ENCODE measurements around the gene EHMT1.

The EHMT1 gene

DNA sequence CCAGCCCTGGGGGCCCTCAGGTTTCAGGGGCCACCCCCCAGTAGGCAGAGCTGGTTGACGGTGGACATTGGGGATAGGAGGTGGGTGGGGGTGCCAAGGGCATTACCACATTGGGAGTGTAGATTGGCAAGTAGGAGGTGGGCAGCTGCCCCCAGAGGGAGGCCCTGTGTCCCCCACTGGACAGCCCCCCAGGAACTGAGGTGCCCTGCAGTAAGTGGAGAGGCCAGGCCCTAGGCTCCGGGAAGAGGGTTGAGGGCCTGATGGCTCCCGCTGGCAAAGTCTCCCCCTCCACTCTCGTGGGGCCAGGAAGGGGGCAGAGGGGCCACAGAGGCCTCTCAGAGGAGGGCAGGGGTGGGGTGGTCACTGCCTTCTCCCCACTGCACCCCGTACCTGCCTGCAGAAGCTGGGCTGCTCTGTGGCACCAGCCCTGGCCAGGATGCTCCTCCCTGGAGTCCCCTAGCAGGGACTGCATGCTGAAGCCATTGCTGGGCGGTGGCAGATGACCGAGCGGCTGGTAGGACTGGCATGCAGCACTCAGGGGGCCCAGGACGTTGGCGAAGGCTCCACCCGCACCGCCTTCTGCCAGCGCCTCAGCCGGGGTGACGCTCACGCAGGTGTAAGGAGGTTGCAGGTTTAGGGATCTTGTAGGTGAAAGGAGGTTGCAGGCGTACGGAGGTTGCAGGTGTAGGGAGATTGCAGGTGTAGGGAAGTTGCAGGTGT is 169.1 kb downstream of the EHMT1 start:
- no peak for DNase-seq (ENCODE audit: low spot score)

DNA sequence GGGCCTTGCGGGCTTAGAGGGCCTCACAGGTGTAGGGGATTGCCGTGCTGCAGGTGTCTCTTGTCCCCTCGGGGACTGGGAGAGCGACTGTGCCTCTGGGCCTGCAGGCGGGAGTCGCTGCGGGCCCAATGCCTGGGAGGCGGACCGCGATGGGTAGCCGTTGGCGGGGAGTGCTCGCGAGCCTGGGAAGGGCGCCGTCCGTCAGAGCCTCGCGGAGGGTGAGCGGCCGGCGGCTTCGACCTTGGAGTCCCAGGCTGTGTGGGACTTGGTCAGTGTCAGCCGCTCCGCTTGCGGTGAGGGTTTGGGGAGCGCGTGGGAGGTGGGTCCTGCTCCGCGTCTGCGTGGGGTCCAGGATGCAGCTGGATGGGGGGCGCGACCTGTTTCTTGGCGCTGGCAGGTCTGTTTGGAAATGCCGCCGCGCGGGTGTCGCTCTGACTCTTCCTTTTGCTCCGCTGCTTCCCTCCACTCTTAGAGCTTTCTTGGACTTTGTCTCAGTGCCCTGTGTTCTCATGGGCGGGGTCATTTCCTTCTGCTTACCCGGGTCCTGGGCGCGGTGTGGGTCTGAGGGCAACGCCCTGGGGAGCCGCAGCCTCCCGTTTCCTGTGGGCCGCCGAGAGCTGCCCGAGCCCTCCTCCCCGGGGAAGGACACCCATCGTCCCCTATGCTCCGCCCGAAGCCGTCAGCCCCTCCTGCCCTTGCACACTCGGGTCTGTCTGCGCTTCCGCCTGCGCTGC is 169.9 kb downstream of the EHMT1 start:
- no peak for DNase-seq (ENCODE audit: low spot score)

DNA sequence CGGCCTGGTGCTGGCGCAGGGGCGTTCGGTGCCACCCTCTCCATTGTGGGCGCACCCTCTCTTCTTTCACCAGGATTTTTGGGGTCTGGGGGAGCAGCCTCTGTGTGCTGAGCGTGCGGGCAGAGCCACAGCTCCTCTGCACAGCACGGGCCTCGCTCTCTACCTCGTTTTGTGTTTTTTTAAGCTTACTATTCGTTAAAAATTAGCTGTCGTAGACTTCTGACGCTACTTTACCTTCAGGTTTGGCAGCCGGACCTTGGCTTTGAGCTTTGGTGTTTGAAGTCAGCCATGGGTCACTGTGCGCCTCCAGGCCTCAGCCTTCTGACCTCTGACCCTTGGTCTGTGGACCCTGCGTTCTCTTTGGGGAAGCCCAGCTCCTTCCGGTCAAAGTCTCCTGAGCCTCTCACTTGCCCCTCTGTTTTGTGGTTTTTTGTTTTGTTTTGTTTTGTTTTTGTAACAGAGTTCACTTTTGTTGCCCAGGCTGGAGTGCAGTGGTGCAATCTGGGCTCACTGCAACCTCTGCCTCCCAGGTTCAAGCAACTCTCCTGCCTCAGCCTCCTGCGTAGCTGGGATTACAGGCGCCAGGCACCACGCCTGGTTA is 170.6 kb downstream of the EHMT1 start:
- no peak for DNase-seq (ENCODE audit: low spot score)

DNA sequence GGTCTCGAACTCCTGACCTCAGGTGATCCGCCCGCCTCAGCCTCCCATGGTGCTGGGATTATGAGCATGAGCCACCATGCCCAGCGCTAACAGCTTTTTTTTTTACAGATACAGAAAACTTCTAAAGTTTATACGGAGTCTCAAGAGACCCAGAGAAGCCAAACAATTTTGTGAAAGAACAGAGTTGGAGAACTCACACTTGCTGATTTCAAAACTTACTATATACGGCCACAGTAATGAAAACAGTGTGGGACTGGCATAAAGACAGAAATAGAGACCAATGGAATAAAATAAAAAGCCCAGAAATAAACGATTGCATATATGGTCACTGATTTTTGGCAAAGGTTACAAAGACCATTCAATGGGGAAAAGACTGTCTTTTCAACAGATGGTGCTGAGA is 173.1 kb downstream of the EHMT1 start:
- DNase-seq (ENCODE audit: low spot score), result no peak

GRCh38 chr9:137793196-137793841 is 174.5 kb downstream of the EHMT1 start:
- no peak for DNase-seq (ENCODE audit: low spot score)

DNA sequence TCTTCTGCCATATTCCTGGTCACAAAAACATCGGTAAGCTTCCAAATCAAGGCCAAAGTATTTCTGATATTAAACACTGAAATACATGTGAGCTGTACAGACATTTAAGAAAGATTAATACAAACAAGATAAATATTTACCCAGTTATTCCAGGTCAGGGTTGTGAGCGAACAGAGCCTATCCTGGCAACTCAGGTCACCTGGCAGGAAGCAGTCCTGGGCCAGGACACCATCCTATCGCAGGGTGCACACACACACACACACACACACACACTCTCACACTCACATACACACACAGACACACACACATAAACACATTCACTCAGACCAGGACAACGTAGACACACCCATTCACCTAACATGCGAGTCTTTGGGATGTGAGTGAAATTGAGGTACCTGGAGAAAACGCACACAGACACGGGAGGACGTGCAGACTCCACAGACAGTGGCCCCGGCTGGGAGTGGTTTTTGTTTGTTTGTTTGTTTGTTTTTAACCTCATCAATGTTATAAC is 176.4 kb downstream of the EHMT1 start:
- DNase-seq (ENCODE audit: low spot score), result no peak

DNA sequence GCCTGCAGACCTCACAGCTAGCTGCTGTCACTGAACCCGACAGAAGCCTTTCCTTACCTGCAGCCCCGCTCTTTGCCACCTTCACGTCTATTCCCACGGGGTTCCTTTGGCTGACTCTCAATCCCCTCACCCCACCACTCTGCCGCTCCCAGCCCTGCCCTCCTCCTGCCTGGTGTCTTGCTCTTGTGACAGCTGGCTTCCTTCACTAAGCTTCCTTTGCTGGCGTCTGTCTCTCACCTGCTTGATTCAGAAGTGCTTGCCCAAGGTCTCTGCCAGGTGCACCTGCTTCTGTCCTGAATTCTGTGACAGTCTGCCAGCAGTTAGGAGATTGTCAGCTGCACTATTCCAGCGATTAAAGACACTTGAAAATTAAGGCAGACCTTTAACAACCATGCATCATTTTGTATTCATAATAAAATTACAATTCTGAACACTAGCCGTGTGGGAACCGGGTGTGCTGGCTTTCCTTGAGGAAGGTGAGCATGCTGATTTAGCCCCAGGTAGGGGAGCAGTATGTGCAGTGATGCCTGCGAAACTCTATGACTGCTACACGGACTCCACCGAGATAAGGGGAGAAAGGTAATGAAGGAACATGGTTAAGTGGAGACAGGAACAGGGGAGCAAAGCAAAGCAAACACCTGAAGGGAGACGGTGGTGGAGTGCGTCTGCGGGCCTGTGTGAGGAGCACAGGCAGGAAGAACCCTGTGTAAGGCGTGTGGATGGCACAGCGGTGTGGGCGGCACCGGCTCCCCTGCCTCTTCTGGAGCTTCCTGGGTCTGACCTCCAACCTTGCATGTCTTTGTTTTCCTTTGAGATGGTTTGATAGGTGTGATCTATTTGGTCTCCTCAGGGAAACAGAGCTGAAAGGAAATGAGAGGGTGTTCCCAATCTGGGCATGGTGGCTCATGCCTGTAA is 178.7 kb downstream of the EHMT1 start:
- no peak for DNase-seq (ENCODE audit: low spot score)

DNA sequence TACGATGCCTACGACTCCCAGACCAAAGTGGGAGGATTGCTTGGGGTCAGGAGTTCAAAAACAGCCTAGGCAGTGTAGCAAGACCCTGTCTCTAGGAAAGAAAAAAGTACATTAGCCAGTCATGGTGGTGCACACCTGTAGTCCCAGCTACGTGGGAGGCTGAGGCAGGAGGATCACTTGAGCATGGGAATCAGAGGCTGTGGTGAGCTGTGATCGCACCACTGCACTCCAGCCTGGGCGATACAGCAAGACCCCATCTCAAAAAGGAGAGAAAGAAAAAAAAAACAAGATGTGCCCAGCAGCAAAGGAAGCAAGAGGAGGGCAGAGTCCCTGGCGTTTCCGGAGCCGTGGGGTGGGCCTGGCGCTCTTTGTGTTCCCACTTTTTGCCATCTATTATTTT is 179.3 kb downstream of the EHMT1 start:
- DNase-seq (ENCODE audit: low spot score), result no peak

DNA sequence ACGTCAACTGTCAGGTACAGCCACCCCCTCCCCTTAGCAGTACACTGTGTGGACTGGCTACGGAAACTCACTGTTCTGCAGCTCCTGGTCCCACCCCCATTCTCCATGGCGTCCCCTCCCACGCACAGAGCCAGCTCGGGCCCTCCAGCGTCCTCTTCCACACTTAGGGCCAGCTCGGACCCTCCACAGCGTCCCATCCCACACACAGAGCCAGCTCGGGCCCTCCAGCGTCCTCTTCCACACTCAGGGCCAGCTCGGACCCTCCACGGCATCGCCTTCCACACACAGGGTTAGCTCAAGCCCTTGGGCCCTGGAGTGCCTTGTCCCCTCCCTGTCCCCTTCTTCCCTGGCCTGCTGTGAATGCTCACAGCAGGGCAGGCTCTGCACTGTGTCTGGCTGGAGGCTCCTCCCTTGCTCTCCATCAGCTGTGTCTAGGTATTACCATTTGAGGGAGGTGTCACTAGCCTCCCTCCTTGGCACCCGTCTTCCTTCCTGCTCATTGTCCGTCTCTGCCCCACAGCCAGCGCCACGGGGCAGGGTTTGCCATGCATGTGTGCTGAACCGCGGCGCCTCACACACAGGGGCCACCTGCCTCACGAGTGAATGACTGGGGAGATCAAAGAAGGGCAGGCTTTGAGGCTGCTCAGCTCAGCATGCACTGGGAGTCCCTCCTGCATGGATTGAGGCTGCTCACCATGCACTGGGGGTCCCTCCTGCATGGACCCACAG is 180.3 kb downstream of the EHMT1 start:
- DNase-seq (ENCODE audit: low spot score), result no peak

DNA sequence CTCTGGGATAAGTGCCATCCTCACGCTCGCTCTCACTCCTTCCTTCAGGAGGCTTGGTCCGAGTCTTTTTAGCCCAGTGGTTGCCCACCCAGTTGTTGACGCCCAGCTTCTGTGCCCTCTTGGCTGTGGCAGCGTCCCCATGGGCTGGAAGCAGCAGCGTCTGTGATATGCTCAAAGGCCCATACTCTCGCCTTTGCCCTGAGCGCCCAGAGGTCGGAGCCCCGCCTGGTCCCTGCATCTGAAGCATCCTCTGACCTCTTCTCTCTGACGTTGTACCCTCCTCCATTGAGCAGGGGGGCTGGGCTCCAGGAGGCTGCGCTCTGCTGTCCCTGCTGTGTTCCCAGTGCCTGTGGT is 180.8 kb downstream of the EHMT1 start:
- no peak for DNase-seq (ENCODE audit: low spot score)

GRCh38 chr9:137800196-137801022 is 181.6 kb downstream of the EHMT1 start:
- no peak for DNase-seq (ENCODE audit: low spot score)

GRCh38 chr9:137801023-137801319 is 182.2 kb downstream of the EHMT1 start:
- DNase-seq (ENCODE audit: low spot score), result no peak

DNA sequence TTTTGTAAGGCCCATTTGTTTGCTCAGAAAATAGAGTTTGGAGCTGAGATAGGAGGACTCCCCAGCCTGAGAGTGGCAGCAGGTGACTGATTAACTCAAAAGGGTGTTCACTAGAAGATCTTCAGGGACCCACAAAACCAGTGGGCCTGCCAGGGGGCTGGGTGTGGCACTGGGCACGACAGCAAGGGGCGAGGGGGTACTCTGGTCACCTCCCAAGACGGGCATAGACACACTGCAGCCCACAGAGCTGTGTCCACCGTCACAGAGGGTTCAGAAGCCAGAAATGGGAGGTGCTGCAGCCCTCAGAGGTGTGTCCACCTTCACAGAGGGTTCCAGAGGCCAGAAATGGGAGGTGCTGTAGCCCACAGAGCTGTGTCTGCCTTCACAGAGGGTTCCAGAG is 183.2 kb downstream of the EHMT1 start:
- DNase-seq (ENCODE audit: low spot score), result no peak

DNA sequence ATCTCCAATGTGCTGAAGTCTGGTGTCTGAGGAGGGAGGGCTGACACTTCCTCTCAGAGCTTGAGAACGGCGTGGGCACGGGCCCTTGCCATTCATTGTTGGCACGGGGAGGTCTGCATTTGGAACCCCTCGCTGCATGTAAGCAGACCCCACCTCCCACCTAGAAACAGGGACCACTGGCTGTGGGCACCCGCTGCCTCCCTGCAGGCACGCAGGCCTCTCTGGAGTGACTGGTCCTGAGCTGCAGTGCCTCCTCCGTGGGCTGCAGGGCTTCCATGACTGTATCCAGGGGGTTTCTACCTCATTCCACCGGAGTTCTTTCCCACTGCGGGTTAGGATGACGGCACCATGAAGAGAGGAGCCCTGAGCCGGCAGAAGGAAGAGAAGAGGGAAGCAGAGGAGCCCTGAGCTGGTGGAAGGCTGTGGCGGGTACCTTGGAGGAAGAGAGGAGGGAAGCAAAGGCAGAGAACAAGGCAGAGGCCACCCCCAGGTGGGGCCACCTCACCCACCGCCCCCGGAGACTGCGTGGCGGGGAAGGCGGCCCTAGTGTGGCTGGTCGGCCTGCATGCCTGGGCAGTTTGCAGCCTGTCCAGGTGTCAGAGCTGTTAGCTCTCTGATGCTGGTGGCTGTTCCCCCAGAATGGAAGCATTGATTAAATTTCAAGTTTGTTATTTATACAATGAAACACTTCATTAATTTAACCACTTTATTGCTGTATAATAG is 183.9 kb downstream of the EHMT1 start:
- DNase-seq (ENCODE audit: low spot score), result no peak

DNA sequence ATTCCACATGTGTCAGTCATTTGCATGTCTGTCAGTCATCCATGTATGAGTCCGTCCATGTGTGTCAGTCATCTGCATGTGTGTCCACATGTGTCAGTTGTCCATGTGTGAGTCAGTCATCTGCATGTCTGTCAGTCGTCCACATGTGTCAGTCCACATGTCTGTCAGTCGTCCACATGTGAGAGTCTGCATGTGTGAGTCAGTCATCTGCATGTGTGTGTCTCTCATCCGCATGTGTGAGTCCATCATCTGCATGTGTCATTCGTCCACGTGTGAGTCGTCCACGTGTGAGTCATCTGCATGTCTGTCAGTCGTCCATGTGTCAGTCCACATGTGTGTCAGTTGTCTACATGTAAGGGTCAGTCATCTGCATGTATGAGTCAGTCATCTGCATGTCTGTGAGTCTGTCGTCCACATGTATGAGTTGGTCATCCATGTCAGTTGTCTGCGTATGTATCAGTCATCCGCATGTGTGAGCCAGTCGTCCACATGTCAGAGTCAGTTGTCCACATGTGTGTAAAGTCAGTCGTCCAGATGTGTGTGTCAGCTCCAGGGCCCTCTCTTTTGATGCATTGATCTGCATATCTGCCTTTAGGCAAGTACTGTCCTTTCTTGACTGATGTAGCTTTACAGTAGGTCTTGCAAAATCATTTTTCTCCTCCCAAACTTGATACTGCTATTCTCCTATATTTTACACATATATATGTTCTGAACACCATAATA is 186.3 kb downstream of the EHMT1 start:
- no peak for DNase-seq (ENCODE audit: low spot score)

GRCh38 chr9:137807721-137808703 is 189.2 kb downstream of the EHMT1 start:
- no peak for DNase-seq (ENCODE audit: low spot score)

- no peak for DNase-seq (ENCODE audit: low spot score)
These were observed 190.3 kb downstream of the EHMT1 start for GRCh38 chr9:137809040-137809576.

All from AG20443 (cell line).